H1 (cell line): ENCODE data around the gene CHD5. TPM values are rescaled to one million over a fixed set of nuclear protein-coding genes. Genes with fewer than 3 reads are reported as not detected.

Experiments used
- CTCF ChIA-PET: fragments of 300-600 bp; sonication (Branson Sonifier 250); formaldehyde crosslinking; loops from one replicate; lab custom pipeline; 2021; ENCODE audit not compliant: partially characterized antibody; lab: Charles Lee
- POLR2A ChIA-PET: fragments of 300-600 bp; sonication (Branson Sonifier 250); formaldehyde crosslinking; loops from one replicate; lab custom pipeline; 2021; ENCODE audit warnings: inconsistent platforms; ENCODE audit not compliant: partially characterized antibody; lab: Charles Lee
- DNase-seq, 2 experiments: peaks; one replicate each; pipeline versions ENCODE4 v3.0.0 to v3.0.0-alpha.2; 2010 to 2022; ENCODE audit warnings: low spot score in 2 of 2, low read depth in 1 of 2, mixed read lengths in 1 of 2
- FAIRE-seq: peaks from 2 replicates; lab custom pipeline; 2011; peaks lifted over from hg19 to GRCh38; lab: Jason Lieb, UNC
- H2AFZ ChIP-seq: 2 replicates; pipeline ENCODE4 v1.8.1; 2012; ENCODE audit warnings: low read length, inconsistent platforms
- H2AK5ac ChIP-seq: 2 replicates; pipeline ENCODE4 v1.6.1; 2013; ENCODE audit warnings: low read depth, low read length
- H2BK120ac ChIP-seq: replicated peaks from 2 replicates; pipeline ENCODE3; 2013; ENCODE audit warnings: low read depth, low read length, inconsistent platforms
- H2BK12ac ChIP-seq: 2 replicates; pipeline ENCODE4 v1.6.1; 2013; ENCODE audit warnings: low read depth, low read length
- H2BK15ac ChIP-seq: 2 replicates; pipeline ENCODE4 v1.6.1; 2013; ENCODE audit warnings: low read length
- H2BK20ac ChIP-seq: 2 replicates; pipeline ENCODE4 v1.6.1; 2013; ENCODE audit warnings: low read length
- H2BK5ac ChIP-seq: 2 replicates; pipeline ENCODE4 v1.6.1; 2013; ENCODE audit warnings: low read depth, low read length
- H3K14ac ChIP-seq: 2 replicates; pipeline ENCODE4 v1.6.1; 2013; ENCODE audit warnings: inconsistent platforms; ENCODE audit not compliant: insufficient read length
- H3K18ac ChIP-seq: 2 replicates; pipeline ENCODE4 v1.6.1; 2013; ENCODE audit warnings: low read length; ENCODE audit errors: extremely low read depth
- H3K23ac ChIP-seq: 2 replicates; pipeline ENCODE4 v1.6.1; 2013; ENCODE audit warnings: inconsistent platforms; ENCODE audit not compliant: insufficient read length
- H3K23me2 ChIP-seq: 2 replicates; pipeline ENCODE4 v1.6.1; 2013; ENCODE audit warnings: low read depth, low read length
- H3K27ac ChIP-seq: 2 replicates; pipeline ENCODE4 v1.6.1; 2011; ENCODE audit warnings: low read depth, low read length, inconsistent platforms
- H3K27me3 ChIP-seq, 4 experiments: replicated peaks in 1 of 4; 1 replicate in 1 of 4; 2 replicates in 3 of 4; pipeline versions ENCODE4 v1.6.1 to v1.8.1; 2011 to 2013; ENCODE audit warnings: low read length in 3 of 4, mild to moderate bottlenecking in 3 of 4, inconsistent platforms in 2 of 4, mixed read lengths in 2 of 4, moderate library complexity in 1 of 4; ENCODE audit not compliant: control insufficient read depth in 3 of 4, insufficient read depth in 3 of 4; ENCODE audit errors: extremely low read depth in 1 of 4
- H3K36me3 ChIP-seq, 4 experiments: 2 replicates each; pipeline versions ENCODE4 v1.6.1 to v1.8.1; 2011 to 2013; ENCODE audit warnings: mild to moderate bottlenecking in 4 of 4, low read length in 3 of 4, moderate library complexity in 2 of 4, control low read depth in 1 of 4, inconsistent platforms in 1 of 4; ENCODE audit not compliant: insufficient read depth in 4 of 4, control insufficient read depth in 2 of 4
- H3K4ac ChIP-seq: replicated peaks from 2 replicates; pipeline ENCODE3; 2013; ENCODE audit warnings: low read length, low read depth, mixed read lengths, inconsistent platforms; ENCODE audit not compliant: insufficient read length
- H3K4me1 ChIP-seq, 4 experiments: replicated peaks in 1 of 4; 1 replicate in 1 of 4; 2 replicates in 3 of 4; pipeline versions ENCODE4 v1.6.1 to v1.8.1; 2011 to 2013; ENCODE audit warnings: low read length in 3 of 4, inconsistent platforms in 2 of 4, mixed read lengths in 1 of 4; ENCODE audit not compliant: insufficient read depth in 4 of 4, control insufficient read depth in 3 of 4
- H3K4me2 ChIP-seq, 2 experiments: 2 replicates each; pipeline versions ENCODE4 v1.6.1 to v1.8.1; 2011 to 2013; ENCODE audit warnings: low read depth in 2 of 2, low read length in 2 of 2, control low read depth in 1 of 2, inconsistent platforms in 1 of 2, mild to moderate bottlenecking in 1 of 2; ENCODE audit not compliant: insufficient read depth in 1 of 2
- H3K4me3 ChIP-seq, 4 experiments: fragments of 200-600, 300-600 bp in 1 of 4; sonication (generic), shearing (Covaris generic), sonication (Bioruptor Twin) in 1 of 4; 2 replicates each; pipeline versions ENCODE4 v1.5.1 to v1.8.1; 2011 to 2016; ENCODE audit warnings: low read length in 4 of 4, low read depth in 3 of 4, control low read depth in 2 of 4, inconsistent platforms in 2 of 4, mild to moderate bottlenecking in 2 of 4, mixed read lengths in 1 of 4, moderate library complexity in 1 of 4; ENCODE audit not compliant: insufficient read depth in 2 of 4; ENCODE audit errors: extremely low read depth in 1 of 4
- H3K56ac ChIP-seq: replicated peaks from 2 replicates; pipeline ENCODE3; 2013; ENCODE audit warnings: low read depth, mild to moderate bottlenecking, mixed read lengths, low read length, inconsistent platforms; ENCODE audit not compliant: insufficient read length
- H3K79me1 ChIP-seq: 2 replicates; pipeline ENCODE4 v1.6.1; 2013; ENCODE audit warnings: low read depth, low read length, control low read depth
- H3K79me2 ChIP-seq, 2 experiments: 2 replicates each; pipeline versions ENCODE4 v1.6.1 to v1.8.1; 2012 to 2013; ENCODE audit warnings: low read length in 2 of 2, mild to moderate bottlenecking in 2 of 2, inconsistent platforms in 1 of 2; ENCODE audit not compliant: insufficient read depth in 2 of 2, control insufficient read depth in 1 of 2
- H3K9ac ChIP-seq, 4 experiments: replicated peaks in 1 of 4; 1 replicate in 1 of 4; 2 replicates in 3 of 4; pipeline versions ENCODE4 v1.6.1 to v1.8.1; 2011 to 2013; ENCODE audit warnings: low read depth in 3 of 4, low read length in 3 of 4, control low read depth in 2 of 4, mild to moderate bottlenecking in 2 of 4, moderate library complexity in 2 of 4, inconsistent platforms in 1 of 4; ENCODE audit errors: extremely low read depth in 1 of 4
- H3K9me3 ChIP-seq, 2 experiments: 2 replicates each; pipeline versions ENCODE4 v1.6.1 to v1.8.1; 2012 to 2013; ENCODE audit warnings: mild to moderate bottlenecking in 2 of 2, moderate library complexity in 2 of 2, control low read depth in 1 of 2, inconsistent platforms in 1 of 2, low read depth in 1 of 2, low read length in 1 of 2, mixed read lengths in 1 of 2; ENCODE audit not compliant: insufficient read depth in 2 of 2
- H4K20me1 ChIP-seq, 2 experiments: replicated peaks in 1 of 2; 2 replicates each; pipeline versions ENCODE3 to v1.8.1; 2011 to 2013; ENCODE audit warnings: inconsistent platforms in 2 of 2, low read length in 2 of 2, mild to moderate bottlenecking in 1 of 2; ENCODE audit not compliant: insufficient read depth in 2 of 2, control insufficient read depth in 1 of 2
- H4K5ac ChIP-seq: 2 replicates; pipeline ENCODE4 v1.6.1; 2013; ENCODE audit warnings: low read length, low read depth, mixed read lengths, inconsistent platforms; ENCODE audit not compliant: insufficient read length
- H4K8ac ChIP-seq: 2 replicates; pipeline ENCODE4 v1.8.0; 2013; ENCODE audit warnings: mild to moderate bottlenecking, moderate library complexity, low read length, inconsistent platforms; ENCODE audit not compliant: insufficient read depth; ENCODE audit errors: extremely low read depth
- H4K91ac ChIP-seq: replicated peaks from 2 replicates; pipeline ENCODE3; 2013; ENCODE audit warnings: low read length, mixed read lengths, inconsistent platforms; ENCODE audit not compliant: insufficient read length
- CHD2 ChIP-seq: IDR thresholded peaks from 2 replicates; pipeline ENCODE4 v1.6.1; 2012; ENCODE audit warnings: low read length, improper control_type of control experiment
- SIRT6 ChIP-seq: IDR thresholded peaks from one replicate; pipeline ENCODE4 v1.7.1; 2012; ENCODE audit warnings: low read length, inconsistent platforms
- WGBS, 2 experiments: shearing (Covaris generic) in 1 of 2; methylation state at CpG; one replicate each; pipeline versions ENCODE4 v1.1.6 to v1.1.7; 2013 to 2015; ENCODE audit warnings: low lambda C conversion rate in 2 of 2, mixed read lengths in 2 of 2, inconsistent platforms in 1 of 2, low coverage in 1 of 2, missing lambda C conversion rate in 1 of 2; ENCODE audit not compliant: insufficient replicate concordance in 2 of 2, insufficient coverage in 1 of 2, insufficient read length in 1 of 2; ENCODE audit errors: extremely low coverage in 1 of 2, missing lambda C conversion rate in 1 of 2; 5-methylcytosine and 5-hydroxymethylcytosine counted together
- polyA plus RNA-seq, 7 experiments: library from polyadenylated mRNA; depleted of rRNA in 3 of 7; stranded (reverse) in 5 of 7; unstranded in 2 of 7; fragments of >200 nt in 5 of 7; fragments of 200-250 nt in 2 of 7; gene quantifications; 1 replicate in 5 of 7; 2 replicates in 1 of 7; 4 replicates in 1 of 7; pipeline versions ENCODE4 v1.2.1 to v1.2.3, GENCODE V29; 2011 to 2013; ENCODE audit warnings: missing spikeins in 2 of 7, mixed read lengths in 2 of 7
- total RNA-seq: library from RNA; stranded (reverse); fragmentation: NEBNext Ultra II Directional; extraction: Animal tissue kit (Norgen Biotek cat#: 25700); gene quantifications from 2 replicates; pipeline ENCODE4 v1.2.1, GENCODE V29; 2021

Gene CHD5
- total and polyA plus RNA-seq, 2 of the 8 experiments (the other 6 are each of a cell fraction or from before 2014, with no cell fraction given) = 0.42 to 1.8 TPM

DNA sequence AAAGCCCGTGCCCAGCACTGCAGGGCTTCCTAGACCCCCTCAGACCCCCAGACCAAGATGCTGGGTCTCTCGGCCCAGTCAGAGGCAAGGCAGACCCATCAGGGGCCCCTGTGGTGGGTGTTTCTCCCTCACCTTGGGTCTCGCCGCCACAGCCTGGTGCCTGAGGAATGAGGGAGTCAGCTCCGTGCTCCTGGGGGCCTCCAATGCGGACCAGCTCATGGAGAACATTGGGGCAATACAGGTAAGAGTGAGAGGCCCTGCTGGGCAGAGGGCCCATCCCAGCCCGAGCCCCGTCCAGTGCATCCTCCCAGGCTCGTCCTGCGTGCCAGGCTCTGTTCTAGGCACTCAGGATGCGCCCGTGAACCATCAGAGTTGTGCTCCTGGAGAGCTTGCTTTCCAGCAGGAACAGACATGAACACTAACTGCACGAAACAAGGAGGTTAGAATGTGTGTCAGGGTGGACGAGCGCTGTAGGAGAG is 83.0 kb downstream of the CHD5 start:
- Histone ChIP-seq H4K5ac (no peak overlapping the region), H3K9ac (no peak overlapping the region), H2BK12ac (no peak overlapping the region), H3K4me2 (no peak overlapping the region), H2BK120ac (no peak overlapping the region), H3K4me1 (no peaks in the 10 kb centered on the region; a peak in 1 of 7 replicates), H3K14ac (no peak overlapping the region), H4K91ac (no peak overlapping the region), H3K27me3 (no peaks in the 10 kb centered on the region), H3K36me3 (no peaks in the 10 kb centered on the region), H2BK5ac (no peak overlapping the region), H2BK20ac (no peak overlapping the region), H3K4ac (no peak overlapping the region), H3K23ac (no peak overlapping the region), H2AFZ (no peak overlapping the region), H4K20me1 (no peaks in the 10 kb centered on the region), H3K27ac (no peak overlapping the region), H3K18ac (no peak overlapping the region), H4K8ac (no peak overlapping the region), H3K79me2 (no peaks in the 10 kb centered on the region), H3K4me3 (no peak overlapping the region), H2AK5ac (no peak overlapping the region), H3K23me2 (no peaks in the 10 kb centered on the region; the same call in 1 of the 2 replicates), H3K9me3 (no peaks in the 10 kb centered on the region), H3K79me1 (no peaks in the 10 kb centered on the region), H3K56ac (no peak overlapping the region), H2BK15ac (no peak overlapping the region)
- 86% methylated on average over 12 of the region's 15 CpGs; no CpG with 5 or more reads in 1 of the 2 experiments for WGBS, 2 experiments
- POLR2A ChIA-PET = no interaction called here
- no peak for DNase-seq
- no peak for TF ChIP-seq SIRT6
- no peak for TF ChIP-seq CHD2
- FAIRE-seq = no peak
- CTCF ChIA-PET = interaction anchor here (0.6 to 1.9 kb wide), 9 partner anchors 14 to 107 kb away, joined by 3 to 14 read pairs (median 4); no protein-coding TSS in a partner anchor
